VCaP (cell line): ENCODE measurements around the gene TOP3A.
"Not testable (repeated sequence)": the region's sequence is repeated elsewhere in the genome, so short reads cannot be mapped to it uniquely, and the experiment has no call there.

ENCODE experiments used
- H3K27ac ChIP-seq: fragments of 450-650 bp; 2 replicates; pipeline ENCODE4 v1.5.1; 2017
- CTCF ChIP-seq: fragments of 450-650 bp; conservative IDR thresholded peaks from 2 replicates; pipeline ENCODE4 v1.5.1; 2017; ENCODE audit warnings: mild to moderate bottlenecking, moderate library complexity

TOP3A gene

DNA sequence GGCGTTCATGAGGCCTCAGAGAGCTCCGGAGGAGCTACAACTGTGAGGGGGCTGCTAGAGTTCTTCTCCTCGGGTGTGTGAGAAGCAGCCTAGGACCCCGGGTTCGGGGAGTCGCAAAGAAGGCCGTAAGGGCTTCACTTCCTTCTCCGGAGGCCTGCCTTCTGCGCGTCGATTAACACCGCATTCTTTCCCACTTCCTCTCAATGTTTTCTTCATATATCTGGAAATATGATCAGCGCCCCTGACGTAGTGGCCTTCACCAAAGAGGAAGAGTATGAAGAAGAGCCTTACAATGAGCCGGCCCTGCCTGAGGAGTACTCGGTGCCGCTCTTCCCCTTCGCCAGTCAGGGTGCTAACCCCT, 748 bp upstream of the TOP3A start:
- TF ChIP-seq CTCF: no peak

DNA sequence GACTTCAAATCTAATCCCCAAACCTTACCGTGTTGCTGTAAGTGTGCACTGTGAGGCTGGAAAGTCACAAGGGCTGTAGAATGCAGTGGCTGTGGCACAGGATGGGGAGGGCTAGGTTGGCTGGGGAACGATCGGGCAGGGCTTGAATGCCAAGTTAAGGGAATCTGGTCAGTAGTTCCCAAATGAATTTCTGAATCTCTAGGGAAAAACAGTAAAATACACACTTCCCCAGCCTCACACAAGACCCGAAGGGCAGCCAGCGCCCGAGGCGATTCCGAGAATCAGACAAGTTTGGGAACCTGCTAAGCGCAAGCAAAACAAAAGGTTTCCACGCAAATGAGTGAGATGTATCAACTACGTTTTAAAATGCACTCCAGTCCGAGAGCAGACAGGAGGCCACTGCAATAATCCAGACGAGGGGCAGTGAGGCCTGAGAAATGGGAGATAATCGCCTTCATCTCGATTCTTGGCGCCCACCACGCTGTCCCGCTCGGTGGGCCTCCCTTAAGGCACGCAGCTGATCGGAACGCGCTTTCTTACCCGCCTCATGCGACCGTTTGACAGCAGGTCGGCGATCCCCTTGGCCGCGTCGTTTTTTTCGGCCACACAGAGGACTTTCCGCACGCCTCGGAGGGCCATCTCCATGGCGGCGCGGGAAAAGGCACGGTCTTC, 599 bp downstream of the TOP3A start:
- H3K27ac ChIP-seq: peak overlapping the region; percentile 87
- no peak for TF ChIP-seq CTCF

More for the DNA sequence above, 748 bp upstream of the TOP3A start:
- H3K27ac ChIP-seq: peak overlapping the region; percentile 87

DNA sequence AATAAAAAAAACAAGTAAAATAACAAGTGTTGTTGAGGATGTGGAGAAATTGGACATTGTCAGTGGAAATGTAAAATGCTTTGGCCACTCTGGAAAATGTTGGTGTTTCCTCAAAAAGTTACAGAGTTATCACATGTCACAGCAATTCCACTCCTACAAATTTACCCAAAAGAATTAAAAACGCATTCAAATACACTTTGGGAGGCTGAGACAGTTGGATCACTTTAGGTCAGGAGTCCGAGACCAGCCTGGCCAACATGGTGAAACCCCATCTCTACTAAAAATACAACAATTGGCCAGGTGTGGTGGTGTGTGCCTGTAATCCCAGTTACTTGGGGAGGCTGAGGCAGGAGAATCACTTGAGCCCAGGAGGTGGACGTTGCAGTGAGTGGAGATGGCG, 5.6 kb downstream of the TOP3A start:
- no peak overlapping the region for H3K27ac ChIP-seq
- no peak for TF ChIP-seq CTCF

DNA sequence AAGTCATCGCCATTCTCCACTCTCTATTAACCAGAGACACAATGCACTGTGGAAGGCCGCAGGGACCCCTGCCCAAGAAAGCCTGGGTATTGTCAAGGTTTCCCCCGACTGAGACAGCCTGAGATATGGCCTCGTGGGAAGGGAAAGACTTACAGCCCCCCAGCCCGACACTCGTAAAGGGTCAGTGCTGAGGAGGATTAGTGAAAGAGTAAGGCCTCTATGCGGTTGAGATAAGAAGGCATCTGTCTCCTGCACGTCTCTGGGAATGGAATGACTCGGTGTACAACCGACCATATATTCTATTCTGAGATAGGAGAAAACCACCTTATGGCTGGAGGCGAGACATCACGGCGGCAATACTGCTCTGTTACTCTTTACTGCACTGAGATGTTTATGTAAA, 11.6 kb downstream of the TOP3A start:
- peak overlapping the region; percentile 21; the same call in 1 of the 2 replicates for H3K27ac ChIP-seq

DNA sequence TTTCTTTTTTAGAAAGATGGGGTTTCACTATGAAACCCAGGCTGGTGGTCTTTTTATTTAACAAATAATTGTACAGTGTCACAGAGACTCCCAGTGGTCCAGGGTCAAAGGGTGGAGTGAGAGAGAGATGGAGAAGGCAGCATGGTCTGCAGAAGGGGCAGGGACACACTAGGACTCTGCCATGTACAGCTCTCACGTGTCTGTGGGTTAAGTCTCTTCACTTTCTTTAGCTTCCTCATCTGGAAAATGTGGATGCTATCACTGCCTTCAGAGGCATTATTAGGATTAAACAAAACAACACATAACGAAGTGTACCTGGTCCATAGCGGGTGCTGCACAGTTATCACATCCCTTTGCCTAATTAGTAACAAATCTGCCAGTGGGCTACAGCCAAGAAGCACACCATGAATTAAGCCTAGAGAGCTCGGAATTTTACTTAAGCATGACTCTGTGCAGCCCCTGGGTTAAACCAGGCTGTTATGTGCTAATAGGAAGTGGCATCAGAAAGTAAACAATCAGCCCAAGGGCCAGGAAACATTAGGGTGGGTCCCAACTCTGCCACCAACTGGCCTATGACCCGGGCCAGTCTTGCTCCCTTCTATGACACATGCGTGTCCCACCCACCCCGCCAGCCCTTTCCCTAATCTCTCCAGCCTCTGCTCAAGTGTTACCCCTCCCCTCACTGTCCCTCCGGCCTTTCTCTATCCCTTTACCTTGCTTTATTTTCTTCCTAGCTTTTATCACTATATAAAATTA, 13.9 kb downstream of the TOP3A start:
- no peak for TF ChIP-seq CTCF
- no peak overlapping the region for H3K27ac ChIP-seq

DNA sequence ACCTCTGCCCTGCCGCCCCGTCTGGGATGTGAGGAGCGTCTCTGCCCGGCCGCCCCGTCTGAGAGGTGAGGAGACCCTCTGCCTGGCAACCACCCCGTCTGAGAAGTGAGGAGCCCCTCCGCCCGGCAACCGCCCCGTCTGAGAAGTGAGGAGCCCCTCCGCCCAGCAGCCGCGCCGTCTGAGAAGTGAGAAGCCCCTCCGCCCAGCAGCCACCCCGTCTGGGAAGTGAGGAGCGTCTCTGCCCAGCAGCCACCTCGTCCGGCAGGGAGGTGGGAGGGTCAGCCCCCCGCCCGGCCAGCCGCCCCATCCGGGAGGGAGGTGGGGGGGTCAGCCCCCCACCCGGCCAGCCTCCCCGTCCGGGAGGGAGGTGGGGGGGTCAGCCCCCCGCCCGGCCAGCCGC, 16.7 kb downstream of the TOP3A start:
- H3K27ac ChIP-seq: not testable (repeated sequence)

DNA sequence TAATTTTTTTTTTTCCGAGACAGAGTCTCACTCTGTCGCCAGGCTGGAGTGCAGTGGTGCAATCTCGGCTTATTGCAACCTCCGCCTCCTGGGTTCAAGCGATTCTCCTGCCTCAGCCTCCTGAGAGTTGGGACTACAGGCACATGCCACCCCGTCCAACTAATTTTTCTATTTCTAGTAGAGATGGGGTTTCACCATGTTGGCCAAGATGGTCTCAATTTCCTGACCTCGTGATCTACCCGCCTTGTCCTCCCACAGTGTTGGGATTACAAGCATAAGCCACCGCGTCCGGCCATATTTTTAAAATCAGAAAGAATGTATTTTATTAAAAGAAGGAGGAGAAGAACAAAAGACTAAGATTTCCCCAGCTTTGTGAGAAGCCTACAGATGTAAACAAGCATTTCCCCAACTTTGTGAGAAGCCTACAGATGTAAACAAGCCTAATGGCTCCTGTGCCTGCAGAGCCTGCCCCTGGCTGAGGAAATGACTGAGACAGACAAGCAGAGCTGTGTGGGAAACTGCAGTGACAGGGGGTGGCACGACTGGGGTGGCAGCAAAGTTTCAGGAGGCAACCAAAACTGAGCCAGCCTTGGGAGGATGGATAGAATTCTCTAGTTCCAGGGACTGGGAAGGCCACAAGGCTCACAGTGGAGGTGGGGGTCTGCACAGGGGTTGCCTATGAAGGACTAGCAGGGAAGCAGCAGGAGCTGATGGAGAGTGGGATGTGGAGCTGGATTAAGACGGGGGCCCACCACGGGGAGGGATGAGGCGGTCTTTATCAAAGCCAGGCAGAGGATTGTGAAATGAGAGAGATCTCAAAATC, 22.9 kb downstream of the TOP3A start:
- H3K27ac ChIP-seq: no peak overlapping the region
- no peak for TF ChIP-seq CTCF

DNA sequence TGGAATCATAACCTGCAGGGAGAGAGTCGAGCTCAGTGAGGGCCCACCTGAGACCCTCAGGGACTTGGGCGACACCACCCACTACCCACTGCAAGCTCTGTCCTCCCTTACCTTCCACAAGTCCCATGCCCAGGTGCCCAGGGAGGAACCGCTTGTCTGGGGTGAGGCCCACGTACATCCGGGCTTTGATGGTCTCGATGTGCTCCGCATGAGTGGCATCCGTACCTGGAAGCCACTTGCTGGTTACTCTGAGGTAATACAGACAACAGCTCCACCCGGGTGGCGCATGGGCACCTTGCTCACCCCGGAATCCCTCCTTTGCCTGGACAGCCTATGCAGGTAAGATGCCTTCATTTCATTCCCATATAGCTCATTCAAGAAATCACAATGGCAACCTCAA, 29.5 kb downstream of the TOP3A start:
- no peak overlapping the region for H3K27ac ChIP-seq
- TF ChIP-seq CTCF: no peak
